ENCODE data around the gene PRSS3.
"Not testable (repeated sequence)": the region's sequence is repeated elsewhere in the genome, so short reads cannot be mapped to it uniquely, and the experiment has no call there.

PRSS3 gene

DNA sequence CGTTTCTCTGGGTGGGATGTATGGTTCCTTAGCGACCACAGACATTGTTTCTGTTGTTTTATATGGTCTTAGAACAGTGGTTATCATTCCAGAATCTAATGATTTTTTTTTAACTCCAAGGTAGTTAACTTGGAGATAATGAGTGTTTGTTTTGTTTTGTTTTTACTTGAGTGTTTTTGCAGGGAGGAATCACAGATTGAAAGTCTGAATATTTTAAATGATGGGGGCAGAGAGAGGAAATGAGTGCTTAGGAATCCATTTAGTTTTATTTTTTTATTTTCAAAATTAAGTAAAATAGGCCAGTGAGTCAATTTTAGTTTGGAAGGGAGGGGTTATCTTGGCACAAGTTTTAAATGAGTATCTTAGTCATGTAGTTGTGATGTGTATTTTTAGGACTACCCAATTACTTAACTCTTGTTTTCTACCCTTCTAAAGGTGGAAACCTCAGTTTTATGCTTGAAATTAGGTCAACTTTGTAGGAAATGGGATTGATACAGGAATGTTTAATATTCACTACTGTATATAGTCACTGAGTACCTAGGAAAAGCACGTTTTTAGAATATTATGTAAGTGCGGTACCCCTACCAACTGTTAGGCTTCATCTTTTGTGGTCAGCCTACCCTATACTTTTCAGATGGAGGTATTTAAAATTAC lies 23.6 kb downstream of the PRSS3 start:
- no peak for DNase-seq

DNA sequence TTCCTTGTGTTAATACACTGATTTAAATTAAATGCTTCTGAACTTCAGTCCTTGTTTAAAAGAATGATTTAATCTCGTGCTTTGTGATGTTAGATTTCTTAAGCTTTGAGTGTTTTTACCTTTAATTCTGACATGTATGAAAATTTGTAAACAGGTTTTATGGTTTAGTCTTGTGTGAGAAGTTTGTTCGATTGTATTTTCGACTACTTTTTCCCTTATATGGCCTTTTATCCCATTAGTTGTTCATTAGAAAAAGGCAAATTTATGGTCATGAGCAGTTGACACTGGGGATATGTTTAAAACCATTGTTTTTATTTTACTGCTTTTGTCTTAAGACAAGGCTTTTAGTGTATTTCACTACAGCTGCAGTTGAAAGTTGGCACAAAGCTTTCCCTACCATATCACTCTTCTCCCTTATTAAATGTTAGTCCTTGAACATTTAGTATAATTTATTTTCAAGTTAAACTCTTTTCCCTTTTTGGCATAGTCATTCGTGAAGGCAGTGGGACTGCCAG lies 24.9 kb downstream of the PRSS3 start:
- no peak for DNase-seq

DNA sequence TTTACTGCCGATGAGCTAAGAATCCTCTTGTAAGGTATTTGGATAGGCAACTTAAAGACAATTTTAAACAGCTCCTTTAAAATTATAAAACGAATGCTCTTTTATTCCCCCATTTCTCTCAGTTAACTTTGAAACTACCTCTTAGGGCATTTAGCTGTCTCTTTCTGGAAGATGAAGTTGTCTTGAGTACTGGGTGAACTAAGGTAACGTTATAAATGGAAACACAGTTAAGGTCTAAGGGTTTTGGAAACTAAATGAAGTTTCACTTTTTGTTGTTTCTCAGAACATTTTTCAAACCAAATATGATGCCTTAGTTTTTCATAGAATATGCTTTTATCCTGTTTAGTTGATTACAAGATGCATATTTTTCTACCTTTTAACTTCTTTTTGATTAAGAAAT lies 28.4 kb downstream of the PRSS3 start:
- DNase-seq, result no peak

DNA sequence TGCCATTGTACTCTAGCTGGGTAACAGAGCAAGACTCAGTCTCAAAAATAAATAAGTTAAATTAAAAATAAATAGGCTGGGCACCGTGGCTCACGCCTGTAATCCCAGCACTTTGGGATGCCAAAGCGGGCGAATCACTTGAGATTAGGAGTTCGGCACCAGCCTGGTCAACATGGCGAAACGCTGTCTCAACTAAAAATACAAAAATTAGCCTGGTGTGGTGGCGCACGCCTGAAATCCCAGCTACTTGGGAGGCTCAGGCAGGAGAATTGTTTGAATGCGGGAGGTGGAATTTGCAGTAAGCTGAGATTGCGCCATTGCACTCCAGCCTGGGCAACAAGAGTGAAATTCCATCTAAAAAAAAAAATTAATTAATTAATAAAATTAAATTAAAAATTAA lies 31.9 kb downstream of the PRSS3 start:
- not testable (repeated sequence) for DNase-seq

DNA sequence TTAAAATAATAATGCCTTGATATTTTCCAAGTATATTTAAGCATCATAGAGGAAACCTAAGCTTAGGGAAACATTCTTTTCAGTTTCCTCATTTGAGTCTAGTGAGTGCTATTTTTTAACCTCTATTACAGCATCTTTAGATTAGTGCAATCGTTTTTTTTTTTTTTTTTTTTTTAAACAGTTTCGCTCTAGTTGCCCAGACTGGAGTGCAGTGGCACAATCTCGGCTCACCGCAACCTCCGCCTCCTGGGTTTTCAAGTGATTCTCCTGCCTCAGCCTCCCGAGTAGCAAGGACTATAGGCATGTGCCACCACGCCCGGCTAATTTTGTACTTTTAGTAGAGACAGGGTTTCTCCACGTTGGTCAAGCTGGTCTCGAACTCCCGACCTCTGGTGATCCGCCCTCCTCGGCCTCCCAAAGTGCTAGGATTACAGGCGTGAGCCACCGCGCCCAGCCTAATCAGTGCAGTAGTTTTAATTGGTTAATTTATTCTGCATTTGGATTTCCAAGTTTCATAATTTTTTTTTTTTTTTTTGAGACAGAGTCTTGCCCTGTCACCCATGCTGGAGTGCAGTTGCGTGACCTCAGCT lies 34.4 kb downstream of the PRSS3 start:
- DNase-seq, result not testable (repeated sequence)

DNA sequence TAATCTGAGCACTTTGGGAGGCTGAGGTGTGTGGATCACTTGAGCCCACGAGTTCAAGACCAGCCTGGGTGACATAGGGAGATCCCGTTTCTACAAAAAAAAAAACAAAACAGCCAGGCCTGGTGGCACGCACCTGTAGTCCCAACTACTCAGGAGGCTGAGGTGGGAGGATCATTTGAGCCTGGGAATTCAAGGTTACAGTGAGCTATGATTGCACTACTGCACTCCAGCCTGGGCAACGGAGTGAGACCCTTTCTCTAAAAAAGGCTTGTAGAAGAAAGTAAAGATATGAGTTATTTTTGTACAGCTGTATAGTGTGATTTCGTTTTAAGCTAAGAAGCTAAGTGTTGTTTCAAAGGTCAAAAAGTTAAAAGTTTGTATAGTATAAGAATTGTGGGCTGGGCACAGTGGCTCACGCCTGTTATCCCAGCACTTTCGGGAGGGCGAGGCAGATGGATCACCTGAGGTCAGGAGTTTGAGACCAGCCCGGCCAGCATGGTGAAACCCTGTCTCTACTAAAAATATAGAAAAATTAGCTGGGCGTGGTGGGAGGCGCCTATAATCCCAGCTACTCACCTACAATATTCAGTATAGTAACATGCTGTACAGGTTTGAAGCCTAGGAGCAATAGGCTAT lies 40.4 kb downstream of the PRSS3 start:
- no peak for DNase-seq

DNA sequence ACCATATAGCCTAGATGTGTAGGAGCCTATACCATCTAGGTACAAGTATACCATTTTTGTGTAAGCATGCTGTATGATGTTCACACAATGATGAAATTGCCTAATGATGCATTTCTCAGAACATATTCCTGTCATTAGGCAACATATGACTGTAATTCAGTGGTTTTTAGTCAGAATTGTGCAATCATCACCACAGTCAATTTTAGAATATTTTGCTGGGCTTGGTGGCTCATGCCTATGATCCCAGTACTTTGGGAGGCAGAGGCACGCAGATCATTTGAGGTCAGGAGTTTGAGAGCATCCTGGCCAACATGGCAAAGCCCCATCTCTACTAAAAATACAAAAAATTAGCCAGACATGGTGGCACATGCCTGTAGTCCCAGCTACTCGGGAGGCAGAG lies 40.9 kb downstream of the PRSS3 start:
- peak; percentile 23 to 37 for DNase-seq

DNA sequence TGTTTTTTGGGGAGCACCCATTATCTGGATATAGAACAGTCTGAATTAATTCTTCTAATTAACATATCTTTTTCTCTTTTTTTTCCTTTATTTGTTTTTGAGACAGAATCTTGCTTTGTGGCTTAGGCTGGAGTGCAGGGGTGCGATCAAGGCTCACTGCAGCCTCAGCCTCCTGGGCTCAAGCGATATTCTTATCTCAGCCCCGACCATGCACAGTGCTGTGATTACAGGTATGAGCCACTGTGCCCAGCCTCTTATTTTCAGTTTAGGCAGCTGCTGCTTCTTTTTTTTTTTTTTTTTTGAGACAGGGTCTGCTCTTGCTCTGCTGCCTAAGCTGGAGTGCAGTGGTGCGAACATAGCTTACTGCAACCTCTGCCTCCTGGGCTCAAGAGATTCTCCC lies 41.8 kb downstream of the PRSS3 start:
- DNase-seq, result no peak

DNA sequence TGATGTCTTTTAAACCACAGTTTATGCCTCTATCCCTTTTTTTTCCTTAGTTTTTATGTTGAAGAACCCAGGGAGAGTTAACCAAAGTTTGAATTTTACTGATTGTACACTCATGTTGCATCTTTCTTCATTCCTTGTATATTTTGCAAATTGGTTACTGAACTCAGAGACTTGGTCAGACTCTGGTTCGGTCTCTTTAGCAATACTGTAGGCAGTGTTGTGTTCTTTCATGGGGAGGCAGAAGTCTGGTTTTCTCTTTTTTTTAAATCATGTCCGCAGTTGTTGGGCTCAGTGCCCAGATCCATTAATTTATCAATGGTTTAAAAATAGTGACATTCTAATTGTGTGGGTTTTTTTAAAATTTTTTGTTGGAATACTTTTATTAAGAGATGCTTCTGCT lies 45.0 kb downstream of the PRSS3 start:
- no peak for DNase-seq

DNA sequence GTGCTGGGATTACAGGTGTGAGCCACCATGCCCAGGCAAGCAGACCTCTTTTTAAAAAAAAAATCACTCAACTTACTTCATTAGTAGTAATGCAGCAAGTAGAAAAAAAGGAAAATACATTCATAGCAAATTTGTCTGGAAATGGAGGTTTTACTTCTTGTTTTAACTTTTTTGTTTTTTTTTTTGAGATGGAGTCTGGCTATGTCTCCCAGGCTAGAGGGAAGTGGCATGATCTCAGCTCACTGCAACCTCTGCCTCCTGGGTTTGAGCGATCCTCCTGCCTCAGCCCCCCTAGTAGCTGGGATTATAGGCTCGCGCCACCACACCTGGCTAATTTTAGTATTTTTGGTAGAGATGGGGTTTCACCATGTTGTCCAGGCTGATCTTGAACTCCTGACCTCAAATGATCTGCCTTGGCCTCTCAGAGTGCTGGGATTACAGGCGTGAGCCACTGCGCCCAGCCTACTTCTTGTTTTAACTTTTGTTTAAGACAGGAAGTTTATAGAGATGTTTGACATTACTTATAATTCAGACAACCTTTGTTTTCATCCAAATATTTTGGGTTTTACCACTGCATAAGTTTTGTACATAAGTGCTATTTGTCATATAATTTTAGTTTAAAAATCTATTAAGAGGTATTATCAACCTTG lies 48.1 kb downstream of the PRSS3 start:
- no peak for DNase-seq

DNA sequence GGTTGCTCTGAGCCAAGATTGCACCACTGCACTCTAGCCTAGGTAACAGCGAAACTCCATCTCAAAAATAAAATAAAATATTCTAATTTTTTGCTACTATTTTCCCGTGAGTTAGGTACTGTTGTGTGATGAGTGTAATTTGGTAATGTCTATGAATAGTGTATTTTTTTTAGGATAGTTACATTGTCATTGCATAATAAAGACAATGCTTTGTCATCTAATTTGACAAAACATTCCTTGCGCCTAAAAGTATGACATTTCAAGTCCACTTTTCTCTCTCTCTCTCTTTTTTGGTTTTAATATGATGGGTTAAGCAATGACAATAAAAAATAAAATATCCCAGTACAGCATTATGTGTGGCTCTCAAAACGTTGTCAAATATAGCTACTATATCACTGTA lies 50.9 kb downstream of the PRSS3 start:
- DNase-seq, result no peak

DNA sequence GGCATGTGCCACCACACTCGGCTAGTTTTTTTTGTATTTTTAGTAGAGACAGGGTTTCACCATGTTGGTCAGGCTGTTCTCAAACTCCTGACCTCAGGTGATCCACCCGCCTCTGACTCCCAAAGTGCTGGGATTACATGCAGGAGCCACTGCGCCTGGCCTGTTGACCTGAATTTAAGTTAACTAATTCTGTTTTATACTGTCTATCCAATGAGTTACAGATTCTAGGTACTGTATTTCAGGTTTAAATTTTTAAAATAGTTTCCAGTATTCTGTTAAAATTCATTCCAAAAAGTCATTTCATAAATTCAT lies 52.5 kb downstream of the PRSS3 start:
- not testable (repeated sequence) for DNase-seq
